ENCODE measurements around the gene CAPN5. TPM values are rescaled to one million over a fixed set of nuclear protein-coding genes. Genes with fewer than 3 reads are reported as not detected.
A peak's percentile ranks its signal among the peaks of the same experiment; 100 is the strongest.

CAPN5 gene
- total RNA-seq, 1 experiment from 2014 or later: 0.26 TPM

DNA sequence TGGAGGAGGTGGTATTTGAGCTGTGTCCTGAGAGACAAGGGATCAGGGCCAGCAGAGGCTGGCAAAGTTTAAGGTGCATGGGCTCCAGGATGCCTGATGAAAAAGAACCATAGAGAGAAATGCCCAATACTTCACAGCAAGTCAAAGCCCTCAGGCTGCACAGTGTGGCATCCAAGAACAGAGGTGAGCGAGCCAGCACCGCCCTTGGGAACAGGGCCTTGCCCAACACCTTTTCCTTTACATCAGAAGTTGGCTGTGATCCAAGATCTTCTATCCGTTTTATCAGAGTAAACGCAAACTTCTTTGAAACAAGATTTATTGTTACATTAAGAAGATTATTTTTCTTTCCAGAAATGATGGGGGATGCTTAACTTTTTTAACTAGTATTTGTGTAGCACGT lies 31.2 kb upstream of the CAPN5 start:
- ChIA-PET CTCF (interaction anchor here (0.6 to 2.6 kb wide), 4 partner anchors 10 to 314 kb away, joined by 3 to 18 read pairs (median 8); no protein-coding TSS in a partner anchor), POLR2A (interaction anchor here (1.7 kb wide), 1 partner anchor 15 kb away, joined by 4 read pairs; no protein-coding TSS in a partner anchor)
- no peak overlapping the region for H3K27ac Mint-ChIP-seq (ENCODE audit: low read depth, unreplicated experiment)

DNA sequence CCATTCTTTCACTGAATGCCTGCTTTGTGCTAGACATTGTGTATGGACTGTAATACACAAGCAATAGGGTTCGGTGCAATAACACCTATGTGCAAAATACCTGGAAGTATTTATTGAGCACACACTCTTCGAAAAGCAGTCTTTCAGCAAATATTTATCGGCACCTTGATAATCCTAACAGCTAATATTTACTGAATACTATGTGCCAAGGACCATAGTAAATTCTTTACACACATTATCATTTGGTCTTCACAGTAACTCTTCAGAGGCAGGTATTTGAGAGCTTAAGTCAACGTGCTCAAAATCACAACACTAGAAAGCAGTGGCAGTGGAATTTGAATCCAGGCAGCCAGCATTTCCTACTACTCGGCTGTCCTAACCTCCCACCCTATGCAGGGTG lies 30.4 kb upstream of the CAPN5 start:
- Mint-ChIP-seq H3K9me3 (ENCODE audit: unreplicated experiment) (no peaks in the 10 kb centered on the region), H3K36me3 (ENCODE audit: insufficient read depth, unreplicated experiment) (no peaks in the 10 kb centered on the region), H3K27me3 (ENCODE audit: insufficient read depth, unreplicated experiment) (peaks cover 15% of the 10 kb centered on the region), H3K27ac (ENCODE audit: low read depth, unreplicated experiment) (no peak overlapping the region), H3K4me3 (ENCODE audit: unreplicated experiment) (no peak overlapping the region), H3K4me1 (ENCODE audit: insufficient read depth, unreplicated experiment) (peaks cover 7% of the 10 kb centered on the region)
- CTCF ChIA-PET: interaction anchor here (0.6 to 2.6 kb wide), 6 partner anchors 9 to 117 kb away, joined by 3 to 18 read pairs (median 6); no protein-coding TSS in a partner anchor
- no TSS peak for BruUV-seq (replicated peaks)
- DNase-seq (ENCODE audit: unreplicated experiment): no peak
- TF ChIP-seq, protein P1, sequence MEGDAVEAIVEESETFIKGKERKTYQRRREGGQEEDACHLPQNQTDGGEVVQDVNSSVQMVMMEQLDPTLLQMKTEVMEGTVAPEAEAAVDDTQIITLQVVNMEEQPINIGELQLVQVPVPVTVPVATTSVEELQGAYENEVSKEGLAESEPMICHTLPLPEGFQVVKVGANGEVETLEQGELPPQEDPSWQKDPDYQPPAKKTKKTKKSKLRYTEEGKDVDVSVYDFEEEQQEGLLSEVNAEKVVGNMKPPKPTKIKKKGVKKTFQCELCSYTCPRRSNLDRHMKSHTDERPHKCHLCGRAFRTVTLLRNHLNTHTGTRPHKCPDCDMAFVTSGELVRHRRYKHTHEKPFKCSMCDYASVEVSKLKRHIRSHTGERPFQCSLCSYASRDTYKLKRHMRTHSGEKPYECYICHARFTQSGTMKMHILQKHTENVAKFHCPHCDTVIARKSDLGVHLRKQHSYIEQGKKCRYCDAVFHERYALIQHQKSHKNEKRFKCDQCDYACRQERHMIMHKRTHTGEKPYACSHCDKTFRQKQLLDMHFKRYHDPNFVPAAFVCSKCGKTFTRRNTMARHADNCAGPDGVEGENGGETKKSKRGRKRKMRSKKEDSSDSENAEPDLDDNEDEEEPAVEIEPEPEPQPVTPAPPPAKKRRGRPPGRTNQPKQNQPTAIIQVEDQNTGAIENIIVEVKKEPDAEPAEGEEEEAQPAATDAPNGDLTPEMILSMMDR (IDR thresholded peaks at IDR 0.05; ENCODE audit: unreplicated experiment): no peak
- intact Hi-C loops (cut with micrococcal nuclease): no loop called here
- POLR2A ChIA-PET: no interaction called here

More for the DNA sequence above, 31.2 kb upstream of the CAPN5 start:
- peaks cover 7% of the 10 kb centered on the region for H3K4me1 Mint-ChIP-seq (ENCODE audit: insufficient read depth, unreplicated experiment)
- H3K4me3 Mint-ChIP-seq (ENCODE audit: unreplicated experiment): no peak overlapping the region
- intact Hi-C loops (cut with micrococcal nuclease): no loop called here
- peaks cover 15% of the 10 kb centered on the region for H3K27me3 Mint-ChIP-seq (ENCODE audit: insufficient read depth, unreplicated experiment)
- BruUV-seq (replicated peaks): no TSS peak
- TF ChIP-seq, protein P1 (IDR thresholded peaks at IDR 0.05; ENCODE audit: unreplicated experiment): no peak
- no peaks in the 10 kb centered on the region for H3K9me3 Mint-ChIP-seq (ENCODE audit: unreplicated experiment)
- no peaks in the 10 kb centered on the region for H3K36me3 Mint-ChIP-seq (ENCODE audit: insufficient read depth, unreplicated experiment)
- DNase-seq (ENCODE audit: unreplicated experiment): peak; percentile 91

DNA sequence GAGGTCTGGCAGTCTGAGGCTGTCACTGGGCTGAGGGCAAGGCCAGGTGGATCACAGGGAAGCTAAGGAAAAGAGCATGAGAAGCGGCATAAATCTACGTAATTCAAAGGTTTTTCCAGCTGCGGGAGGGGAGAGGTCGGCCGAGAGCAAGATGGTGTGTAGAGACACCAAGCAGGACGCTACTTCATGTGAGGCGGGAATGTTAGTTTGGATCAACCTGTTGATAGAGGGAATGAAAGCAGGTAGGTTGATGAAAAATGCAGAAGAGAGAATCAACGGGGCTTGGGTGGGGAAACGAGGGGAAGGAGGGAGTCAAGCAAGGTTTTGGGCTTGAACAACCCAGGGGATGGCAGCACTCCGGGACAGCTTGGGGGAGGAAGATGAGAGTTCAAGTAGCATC lies 29.7 kb upstream of the CAPN5 start:
- no TSS peak for BruUV-seq (replicated peaks)
- no peak overlapping the region for H3K27ac Mint-ChIP-seq (ENCODE audit: low read depth, unreplicated experiment)
- intact Hi-C loops (cut with micrococcal nuclease): no loop called here
- H3K9me3 Mint-ChIP-seq (ENCODE audit: unreplicated experiment): no peaks in the 10 kb centered on the region
- POLR2A ChIA-PET: no interaction called here
- peaks cover 15% of the 10 kb centered on the region for H3K27me3 Mint-ChIP-seq (ENCODE audit: insufficient read depth, unreplicated experiment)
- peaks cover 7% of the 10 kb centered on the region for H3K4me1 Mint-ChIP-seq (ENCODE audit: insufficient read depth, unreplicated experiment)
- CTCF ChIA-PET: interaction anchor here (0.5 to 2.6 kb wide), 9 partner anchors 16 to 1569 kb away, joined by 3 to 18 read pairs (median 3); no protein-coding TSS in a partner anchor
- no peak for DNase-seq (ENCODE audit: unreplicated experiment)
- TF ChIP-seq, protein P1 (IDR thresholded peaks at IDR 0.05; ENCODE audit: unreplicated experiment): no peak
- H3K4me3 Mint-ChIP-seq (ENCODE audit: unreplicated experiment): no peak overlapping the region
- H3K36me3 Mint-ChIP-seq (ENCODE audit: insufficient read depth, unreplicated experiment): no peaks in the 10 kb centered on the region

DNA sequence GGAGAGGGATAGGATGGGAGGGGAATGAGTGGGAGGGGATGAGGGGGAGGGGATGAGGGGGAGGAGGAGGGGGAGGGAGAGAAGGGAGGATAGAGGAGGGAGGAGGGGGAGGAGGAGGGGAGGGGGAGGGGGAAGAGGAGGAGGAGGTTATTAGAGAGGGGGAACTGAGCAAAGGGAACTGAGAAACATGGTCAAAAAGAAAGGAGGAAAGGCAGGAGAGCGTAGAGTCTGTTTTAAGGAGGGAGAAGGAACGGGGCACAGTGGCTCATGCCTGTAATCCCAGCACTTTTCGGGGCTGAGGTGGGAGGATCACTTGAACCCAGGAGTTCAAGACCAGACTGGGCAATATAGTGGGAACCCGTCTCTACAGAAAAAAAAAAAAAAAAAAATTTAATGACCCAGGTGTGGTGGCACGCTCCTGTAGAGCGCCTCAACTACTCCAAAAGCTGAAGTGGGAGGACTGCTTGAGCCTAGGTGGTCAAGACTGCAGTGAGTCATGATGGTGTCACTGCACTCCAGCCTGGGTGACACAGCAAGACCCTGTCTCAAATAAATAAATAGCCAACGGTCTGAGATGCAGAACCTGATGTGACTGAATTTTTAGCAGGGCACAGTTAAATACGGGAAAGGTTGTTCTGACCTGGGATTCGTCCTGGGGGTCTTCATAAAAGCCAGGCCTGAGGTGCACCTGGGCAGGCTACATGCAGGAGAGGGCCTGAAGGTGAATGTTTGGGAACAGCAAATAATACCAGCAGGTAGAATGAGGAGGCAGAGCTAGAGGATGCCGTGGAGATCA lies 28.5 kb upstream of the CAPN5 start:
- Mint-ChIP-seq H3K27ac (ENCODE audit: low read depth, unreplicated experiment) (no peak overlapping the region), H3K4me3 (ENCODE audit: unreplicated experiment) (no peak overlapping the region), H3K9me3 (ENCODE audit: unreplicated experiment) (no peaks in the 10 kb centered on the region), H3K36me3 (ENCODE audit: insufficient read depth, unreplicated experiment) (no peaks in the 10 kb centered on the region), H3K27me3 (ENCODE audit: insufficient read depth, unreplicated experiment) (peaks cover 15% of the 10 kb centered on the region), H3K4me1 (ENCODE audit: insufficient read depth, unreplicated experiment) (peaks cover 7% of the 10 kb centered on the region)
- POLR2A ChIA-PET: interaction anchor here (0.5 to 0.6 kb wide), 2 partner anchors 35 to 113 kb away, joined by 3 read pairs; no protein-coding TSS in a partner anchor
- intact Hi-C loops (cut with micrococcal nuclease): no loop called here
- BruUV-seq (replicated peaks): no TSS peak
- DNase-seq (ENCODE audit: unreplicated experiment): no peak
- CTCF ChIA-PET: interaction anchor here (1.0 to 2.6 kb wide), 5 partner anchors 17 to 121 kb away, joined by 3 to 18 read pairs (median 7); no protein-coding TSS in a partner anchor
- TF ChIP-seq, protein P1 (IDR thresholded peaks at IDR 0.05; ENCODE audit: unreplicated experiment): no peak
